CD4-positive, alpha-beta T cell (primary cell): Measurements from ENCODE around the gene OLFM2. TPM values are rescaled to one million over a fixed set of nuclear protein-coding genes. Genes with fewer than 3 reads are reported as not detected.

ENCODE experiments used
- ATAC-seq: fragments of 200-7000 bp; cut with Tn5 transposase; one replicate; pipeline ENCODE4 v1.10.0; 2022; ENCODE audit warnings: mild to moderate bottlenecking; ENCODE audit not compliant: poor library complexity
- CTCF ChIA-PET: fragments of 350-600 bp; sonication (Branson Sonifier 250); formaldehyde crosslinking; loops from one replicate; lab custom pipeline; 2021; ENCODE audit warnings: antibody characterized with exemption, inconsistent platforms; lab: Charles Lee
- POLR2A ChIA-PET: fragments of 350-600 bp; sonication (Branson Sonifier 250); formaldehyde crosslinking; loops from one replicate; lab custom pipeline; 2021; ENCODE audit warnings: antibody characterized with exemption, inconsistent platforms; lab: Charles Lee
- DNase-seq, 14 experiments: peaks; one replicate each; pipeline ENCODE4 v3.0.0-alpha.2; 2013 to 2020; ENCODE audit warnings: mixed read lengths in 2 of 14
- H3K27ac ChIP-seq, 2 donors: one replicate each; pipeline versions ENCODE4 v1.5.1 to v1.7.0; 2013; ENCODE audit warnings: low read length in 2 of 2, low read depth in 1 of 2, mild to moderate bottlenecking in 1 of 2
- H3K27me3 ChIP-seq, 2 experiments: 1 replicate in 1 of 2; 2 replicates in 1 of 2; pipeline versions ENCODE4 v1.6.1 to v1.7.0; 2013; ENCODE audit warnings: low read length in 2 of 2, control low read depth in 1 of 2, mild to moderate bottlenecking in 1 of 2, moderate library complexity in 1 of 2; ENCODE audit not compliant: insufficient read depth in 2 of 2, control insufficient read depth in 1 of 2
- H3K36me3 ChIP-seq: one replicate; pipeline ENCODE4 v1.6.1; 2013; ENCODE audit warnings: low read length, control low read depth; ENCODE audit not compliant: insufficient read depth
- H3K4me1 ChIP-seq: one replicate; pipeline ENCODE4 v1.6.1; 2013; ENCODE audit warnings: low read length, control low read depth; ENCODE audit not compliant: insufficient read depth
- H3K4me3 ChIP-seq: one replicate; pipeline ENCODE4 v1.5.1; 2013; ENCODE audit warnings: mild to moderate bottlenecking, low read length, moderate library complexity
- H3K9me3 ChIP-seq, 2 experiments: 1 replicate in 1 of 2; 2 replicates in 1 of 2; pipeline versions ENCODE4 v1.6.1 to v1.7.0; 2013; ENCODE audit warnings: low read length in 2 of 2, mild to moderate bottlenecking in 2 of 2, control low read depth in 1 of 2, moderate library complexity in 1 of 2; ENCODE audit not compliant: control insufficient read depth in 1 of 2, insufficient read depth in 1 of 2
- H3K27ac Mint-ChIP-seq: one replicate; pipeline ENCODE4 v1.8.0; 2020; ENCODE audit warnings: mixed read lengths
- H3K27me3 Mint-ChIP-seq: one replicate; pipeline ENCODE4 v1.8.0; 2021; ENCODE audit warnings: mixed read lengths
- H3K36me3 Mint-ChIP-seq: one replicate; pipeline ENCODE4 v1.8.0; 2021; ENCODE audit warnings: low read depth, mixed read lengths
- H3K4me1 Mint-ChIP-seq: one replicate; pipeline ENCODE4 v1.8.0; 2021; ENCODE audit warnings: low read depth, mixed read lengths
- H3K4me3 Mint-ChIP-seq: one replicate; pipeline ENCODE4 v1.8.0; 2020; ENCODE audit warnings: mild to moderate bottlenecking, mixed read lengths
- H3K9me3 Mint-ChIP-seq: one replicate; pipeline ENCODE4 v1.8.0; 2020; ENCODE audit warnings: mixed read lengths
- CTCF ChIP-seq: fragments of 200-600 bp; IDR thresholded peaks from one replicate; pipeline ENCODE4 v1.8.0; 2022; ENCODE audit warnings: antibody characterized with exemption, mild to moderate bottlenecking
- intact Hi-C, 2 experiments: fragments of 100-400 bp; cut with DNase I in 1 of 2; cut with micrococcal nuclease in 1 of 2; formaldehyde crosslinking; loops; one replicate each; pipeline versions ENCODE4 v1.15.1 to v1.9.0; 2023 to 2025; cut with DNase I, micrococcal nuclease
- total RNA-seq, 174 experiments: library from RNA in 2 of 174; stranded (reverse) in 2 of 174; gene quantifications; one replicate each; pipeline ENCODE4 v1.2.3 and lab custom pipeline; 2021 to 2026

The OLFM2 gene
- total RNA-seq, 2 experiments from 2014 or later = 4.1 to 4.8 TPM

GRCh38 chr19:9906475-9907087, 29.7 kb downstream of the OLFM2 start:
- no peak for TF ChIP-seq CTCF
- no peak for DNase-seq
- POLR2A ChIA-PET = no interaction called here
- Mint-ChIP-seq H3K27ac (no peak overlapping the region), H3K4me3 (no peak overlapping the region), H3K36me3 (no peaks in the 10 kb centered on the region), H3K27me3 (peaks cover 15% of the 10 kb centered on the region), H3K4me1 (no peaks in the 10 kb centered on the region), H3K9me3 (no peaks in the 10 kb centered on the region)
- CTCF ChIA-PET = no interaction called here
- Histone ChIP-seq H3K4me1 (no peaks in the 10 kb centered on the region), H3K4me3 (no peak overlapping the region), H3K27ac (no peak overlapping the region), H3K9me3 (no peaks in the 10 kb centered on the region), H3K27me3 (peaks cover 3 to 5% of the 10 kb centered on the region in 2 experiments), H3K36me3 (no peaks in the 10 kb centered on the region)
- ATAC-seq = no peak
- intact Hi-C loops = no loop called here

DNA sequence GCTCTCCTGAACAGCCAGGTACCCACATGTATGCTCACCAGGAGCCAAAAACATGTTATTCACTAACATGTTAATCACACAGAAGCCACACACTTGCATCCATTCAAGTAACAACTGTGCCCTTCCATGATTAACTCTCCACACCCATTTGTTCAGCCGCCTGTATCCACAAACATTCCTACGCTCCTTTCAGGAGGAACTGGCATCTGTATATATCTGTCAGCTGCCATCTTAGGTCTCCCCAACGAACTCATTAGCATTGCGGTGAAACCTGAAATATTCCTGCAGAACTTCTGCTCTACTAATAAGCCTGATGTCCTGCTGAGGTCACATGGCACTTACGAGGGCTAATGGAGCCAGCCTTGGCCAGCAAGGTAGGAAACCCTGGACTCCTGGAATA, 33.0 kb downstream of the OLFM2 start:
- intact Hi-C loops = no loop called here
- ChIA-PET CTCF (no interaction called here), POLR2A (no interaction called here)
- no peaks in the 10 kb centered on the region for H3K9me3 ChIP-seq
- ATAC-seq = no peak
- H3K27me3 Mint-ChIP-seq = peaks cover 4% of the 10 kb centered on the region
- no peaks in the 10 kb centered on the region for H3K9me3 Mint-ChIP-seq
- H3K4me1 Mint-ChIP-seq = no peaks in the 10 kb centered on the region
- no peak overlapping the region for H3K27ac Mint-ChIP-seq
- H3K36me3 ChIP-seq = no peaks in the 10 kb centered on the region
- H3K4me3 ChIP-seq = no peak overlapping the region
- H3K27ac ChIP-seq = no peak overlapping the region
- DNase-seq = no peak
- no peak overlapping the region for H3K4me3 Mint-ChIP-seq
- no peaks in the 10 kb centered on the region for H3K36me3 Mint-ChIP-seq
- no peaks in the 10 kb centered on the region for H3K27me3 ChIP-seq
- TF ChIP-seq CTCF = no peak
- no peaks in the 10 kb centered on the region for H3K4me1 ChIP-seq

GRCh38 chr19:9901642-9902041, 34.7 kb downstream of the OLFM2 start:
- intact Hi-C loops = no loop called here
- ChIA-PET POLR2A (no interaction called here), CTCF (no interaction called here)

More at GRCh38 chr19:9901642-9902041, 34.7 kb downstream of the OLFM2 start:
- TF ChIP-seq CTCF = no peak
- H3K9me3 ChIP-seq = no peaks in the 10 kb centered on the region
- no peaks in the 10 kb centered on the region for H3K27me3 ChIP-seq
- H3K4me3 Mint-ChIP-seq = no peak overlapping the region
- H3K27ac ChIP-seq = no peak overlapping the region
- no peaks in the 10 kb centered on the region for H3K9me3 Mint-ChIP-seq
- peaks cover 4% of the 10 kb centered on the region for H3K27me3 Mint-ChIP-seq
- no peaks in the 10 kb centered on the region for H3K36me3 Mint-ChIP-seq
- no peaks in the 10 kb centered on the region for H3K36me3 ChIP-seq
- no peak overlapping the region for H3K27ac Mint-ChIP-seq
- ATAC-seq = no peak
- H3K4me1 Mint-ChIP-seq = no peaks in the 10 kb centered on the region
- DNase-seq = no peak
- no peaks in the 10 kb centered on the region for H3K4me1 ChIP-seq
- no peak overlapping the region for H3K4me3 ChIP-seq
